Spleen (tissue), 7 donors: ENCODE data around the gene KRTAP19-4.

Experiments used
- CTCF ChIP-seq, 11 experiments: fragments of 200-600 bp in 7 of 11; fragments of 450-650 bp in 4 of 11; sonication (generic) in 4 of 11; IDR thresholded peaks in 8 of 11; conservative IDR thresholded peaks in 3 of 11; 1 replicate in 7 of 11; 2 replicates in 4 of 11; pipeline versions ENCODE4 v1.4.0 to v1.8.0; 2016 to 2021; ENCODE audit warnings: antibody characterized with exemption in 11 of 11, inconsistent platforms in 4 of 11, mild to moderate bottlenecking in 1 of 11
- POLR2A ChIP-seq, 3 donors: fragments of 450-650 bp; IDR thresholded peaks; one replicate each; pipeline ENCODE4 v1.5.1; 2017; ENCODE audit warnings: antibody characterized with exemption in 3 of 3, mild to moderate bottlenecking in 1 of 3
- POLR2AphosphoS5 ChIP-seq, 3 donors: sonication (generic); formaldehyde crosslinking; IDR thresholded peaks; one replicate each; pipeline ENCODE4 v1.5.1; 2017; ENCODE audit warnings: antibody characterized with exemption in 3 of 3
- donor health status: DM: no; HTN: no; CAD: no; lungs with moderate emphysema.
- donor health status: DM: no; HTN: no; CAD: no.
- donor health status: DM: no; HTN: no; CAD: no.

GRCh38 chr21:30491963-30492428 lies 5.0 kb downstream of the KRTAP19-4 start, which contains the start of gene KRTAP19-3:
- TF ChIP-seq POLR2A (IDR thresholded peaks at IDR 0.05) (no peak), CTCF (IDR thresholded peaks at IDR 0.05 in 8 of 11, conservative IDR thresholded peaks at IDR 0.05 in 3 of 11) (no peak), POLR2AphosphoS5 (IDR thresholded peaks at IDR 0.05) (no peak)
